HepG2 (cell line): Measurements from ENCODE around the gene ANGPTL5.

Source experiments
- EP300 ChIP-seq, 3 experiments: sonication (generic) in 1 of 3; formaldehyde crosslinking in 1 of 3; IDR thresholded peaks; 2 replicates each; pipeline versions ENCODE4 v1.5.1 to v1.6.1; 2011 to 2020; ENCODE audit warnings: low read depth in 2 of 3, low read length in 2 of 3, borderline replicate concordance in 1 of 3, improper control_type of control experiment in 1 of 3, mild to moderate bottlenecking in 1 of 3, missing genetic modification reagents in 1 of 3, moderate library complexity in 1 of 3
- GABPA ChIP-seq, 2 experiments: IDR thresholded peaks; 2 replicates each; pipeline ENCODE4 v1.6.1; 2011 to 2016; ENCODE audit warnings: low read depth in 2 of 2, low read length in 1 of 2, missing biosample characterization in 1 of 2, missing genetic modification characterization in 1 of 2
- MYC ChIP-seq: sonication (generic); formaldehyde crosslinking; IDR thresholded peaks from 2 replicates; pipeline ENCODE4 v1.9.0; 2021; ENCODE audit warnings: missing genetic modification reagents, borderline replicate concordance
- NFKB2 ChIP-seq: sonication (generic); formaldehyde crosslinking; IDR thresholded peaks from 2 replicates; pipeline ENCODE4 v1.4.0; 2020; ENCODE audit warnings: missing genetic modification reagents, borderline replicate concordance
- POLR2A ChIP-seq, 2 experiments: IDR thresholded peaks; 2 replicates each; pipeline ENCODE4 v1.6.1; 2011; ENCODE audit warnings: low read depth in 2 of 2, low read length in 2 of 2, mild to moderate bottlenecking in 1 of 2, moderate library complexity in 1 of 2; ENCODE audit not compliant: insufficient read depth in 1 of 2
- STAG1 ChIP-seq: sonication (generic); formaldehyde crosslinking; IDR thresholded peaks from 2 replicates; pipeline ENCODE4 v1.4.0; 2020; ENCODE audit warnings: missing genetic modification reagents
- TCF7L2 ChIP-seq: IDR thresholded peaks from 2 replicates; pipeline ENCODE4 v1.6.1; 2011; ENCODE audit warnings: mild to moderate bottlenecking, low read depth, low read length, moderate library complexity
- TF ChIP-seq, protein P1 (sequence below): sonication (generic); formaldehyde crosslinking; IDR thresholded peaks from 2 replicates; pipeline ENCODE4 v1.5.0; 2020; ENCODE audit warnings: mild to moderate bottlenecking, missing genetic modification reagents, moderate library complexity
- TF ChIP-seq, protein P2 (sequence below): sonication (generic); formaldehyde crosslinking; IDR thresholded peaks from 2 replicates; pipeline ENCODE4 v1.4.0; 2020; ENCODE audit warnings: missing genetic modification reagents
- TF ChIP-seq, protein P3 (sequence below): sonication (generic); formaldehyde crosslinking; IDR thresholded peaks from 2 replicates; pipeline ENCODE4 v1.4.0; 2020; ENCODE audit warnings: mild to moderate bottlenecking, missing genetic modification reagents
- TF ChIP-seq, protein P4 (sequence below): sonication (generic); formaldehyde crosslinking; conservative IDR thresholded peaks from 2 replicates; pipeline ENCODE4 v1.4.0; 2020; ENCODE audit warnings: missing genetic modification reagents
- TF ChIP-seq, protein P5 (sequence below): sonication (generic); formaldehyde crosslinking; IDR thresholded peaks from 2 replicates; pipeline ENCODE4 v1.4.0; 2020; ENCODE audit warnings: mild to moderate bottlenecking, missing genetic modification reagents
- TF ChIP-seq, protein P6 (sequence below): sonication (generic); formaldehyde crosslinking; IDR thresholded peaks from 2 replicates; pipeline ENCODE4 v1.4.0; 2020; ENCODE audit warnings: mild to moderate bottlenecking, missing genetic modification reagents, borderline replicate concordance
- TF ChIP-seq, protein P7 (sequence below): sonication (generic); formaldehyde crosslinking; IDR thresholded peaks from 2 replicates; pipeline ENCODE4 v1.5.1; 2020; ENCODE audit warnings: missing genetic modification reagents, mild to moderate bottlenecking, borderline replicate concordance

DNA sequence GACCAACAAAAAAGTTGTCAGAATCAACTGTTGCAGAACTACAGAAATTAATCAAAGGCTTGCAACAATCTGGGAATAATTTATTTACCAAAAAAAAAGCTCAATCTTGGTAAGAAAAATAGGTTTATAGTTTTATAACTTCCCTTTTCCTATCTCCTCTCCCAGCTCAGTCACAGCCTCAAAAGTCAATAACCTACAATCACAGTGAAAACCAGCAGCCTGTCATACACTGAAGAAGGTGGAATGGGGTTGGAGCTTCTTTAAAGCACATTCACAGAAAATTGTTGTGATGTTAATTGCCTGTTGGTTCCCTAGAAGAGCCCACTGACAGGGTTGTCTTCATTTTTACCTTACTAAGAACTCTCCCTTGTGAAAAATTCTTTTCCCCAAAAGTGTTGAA is 52.2 kb downstream of the ANGPTL5 start:
- TF ChIP-seq TCF7L2 (no peak), NFKB2 (CRISPR knock-in tag) (no peak), MYC (CRISPR knock-in tag) (no peak), GABPA (IDR thresholded peaks at IDR 0.05; ENCODE audit: low read depth, low read length) (no peak), GABPA (CRISPR knock-in tag; IDR thresholded peaks at IDR 0.05; ENCODE audit: low read depth) (no peak), POLR2A (IDR thresholded peaks at IDR 0.05; ENCODE audit: insufficient read depth in 1 of 2, low read depth in 2 of 2, low read length in 2 of 2) (no peak), STAG1 (CRISPR knock-in tag) (no peak), EP300 (IDR thresholded peaks at IDR 0.05; ENCODE audit: low read depth in 2 of 2, low read length in 2 of 2) (no peak), EP300 (CRISPR knock-in tag; IDR thresholded peaks at IDR 0.05; ENCODE audit: borderline replicate concordance) (no peak)
- TF ChIP-seq, protein P1, sequence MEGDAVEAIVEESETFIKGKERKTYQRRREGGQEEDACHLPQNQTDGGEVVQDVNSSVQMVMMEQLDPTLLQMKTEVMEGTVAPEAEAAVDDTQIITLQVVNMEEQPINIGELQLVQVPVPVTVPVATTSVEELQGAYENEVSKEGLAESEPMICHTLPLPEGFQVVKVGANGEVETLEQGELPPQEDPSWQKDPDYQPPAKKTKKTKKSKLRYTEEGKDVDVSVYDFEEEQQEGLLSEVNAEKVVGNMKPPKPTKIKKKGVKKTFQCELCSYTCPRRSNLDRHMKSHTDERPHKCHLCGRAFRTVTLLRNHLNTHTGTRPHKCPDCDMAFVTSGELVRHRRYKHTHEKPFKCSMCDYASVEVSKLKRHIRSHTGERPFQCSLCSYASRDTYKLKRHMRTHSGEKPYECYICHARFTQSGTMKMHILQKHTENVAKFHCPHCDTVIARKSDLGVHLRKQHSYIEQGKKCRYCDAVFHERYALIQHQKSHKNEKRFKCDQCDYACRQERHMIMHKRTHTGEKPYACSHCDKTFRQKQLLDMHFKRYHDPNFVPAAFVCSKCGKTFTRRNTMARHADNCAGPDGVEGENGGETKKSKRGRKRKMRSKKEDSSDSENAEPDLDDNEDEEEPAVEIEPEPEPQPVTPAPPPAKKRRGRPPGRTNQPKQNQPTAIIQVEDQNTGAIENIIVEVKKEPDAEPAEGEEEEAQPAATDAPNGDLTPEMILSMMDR = no peak
- TF ChIP-seq, protein P2, sequence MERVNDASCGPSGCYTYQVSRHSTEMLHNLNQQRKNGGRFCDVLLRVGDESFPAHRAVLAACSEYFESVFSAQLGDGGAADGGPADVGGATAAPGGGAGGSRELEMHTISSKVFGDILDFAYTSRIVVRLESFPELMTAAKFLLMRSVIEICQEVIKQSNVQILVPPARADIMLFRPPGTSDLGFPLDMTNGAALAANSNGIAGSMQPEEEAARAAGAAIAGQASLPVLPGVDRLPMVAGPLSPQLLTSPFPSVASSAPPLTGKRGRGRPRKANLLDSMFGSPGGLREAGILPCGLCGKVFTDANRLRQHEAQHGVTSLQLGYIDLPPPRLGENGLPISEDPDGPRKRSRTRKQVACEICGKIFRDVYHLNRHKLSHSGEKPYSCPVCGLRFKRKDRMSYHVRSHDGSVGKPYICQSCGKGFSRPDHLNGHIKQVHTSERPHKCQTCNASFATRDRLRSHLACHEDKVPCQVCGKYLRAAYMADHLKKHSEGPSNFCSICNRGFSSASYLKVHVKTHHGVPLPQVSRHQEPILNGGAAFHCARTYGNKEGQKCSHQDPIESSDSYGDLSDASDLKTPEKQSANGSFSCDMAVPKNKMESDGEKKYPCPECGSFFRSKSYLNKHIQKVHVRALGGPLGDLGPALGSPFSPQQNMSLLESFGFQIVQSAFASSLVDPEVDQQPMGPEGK = no peak
- TF ChIP-seq, protein P3, sequence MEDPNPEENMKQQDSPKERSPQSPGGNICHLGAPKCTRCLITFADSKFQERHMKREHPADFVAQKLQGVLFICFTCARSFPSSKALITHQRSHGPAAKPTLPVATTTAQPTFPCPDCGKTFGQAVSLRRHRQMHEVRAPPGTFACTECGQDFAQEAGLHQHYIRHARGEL (CRISPR knock-in tag) = no peak
- TF ChIP-seq, protein P4, sequence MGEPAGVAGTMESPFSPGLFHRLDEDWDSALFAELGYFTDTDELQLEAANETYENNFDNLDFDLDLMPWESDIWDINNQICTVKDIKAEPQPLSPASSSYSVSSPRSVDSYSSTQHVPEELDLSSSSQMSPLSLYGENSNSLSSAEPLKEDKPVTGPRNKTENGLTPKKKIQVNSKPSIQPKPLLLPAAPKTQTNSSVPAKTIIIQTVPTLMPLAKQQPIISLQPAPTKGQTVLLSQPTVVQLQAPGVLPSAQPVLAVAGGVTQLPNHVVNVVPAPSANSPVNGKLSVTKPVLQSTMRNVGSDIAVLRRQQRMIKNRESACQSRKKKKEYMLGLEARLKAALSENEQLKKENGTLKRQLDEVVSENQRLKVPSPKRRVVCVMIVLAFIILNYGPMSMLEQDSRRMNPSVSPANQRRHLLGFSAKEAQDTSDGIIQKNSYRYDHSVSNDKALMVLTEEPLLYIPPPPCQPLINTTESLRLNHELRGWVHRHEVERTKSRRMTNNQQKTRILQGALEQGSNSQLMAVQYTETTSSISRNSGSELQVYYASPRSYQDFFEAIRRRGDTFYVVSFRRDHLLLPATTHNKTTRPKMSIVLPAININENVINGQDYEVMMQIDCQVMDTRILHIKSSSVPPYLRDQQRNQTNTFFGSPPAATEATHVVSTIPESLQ (CRISPR knock-in tag) = no peak
- TF ChIP-seq, protein P5, sequence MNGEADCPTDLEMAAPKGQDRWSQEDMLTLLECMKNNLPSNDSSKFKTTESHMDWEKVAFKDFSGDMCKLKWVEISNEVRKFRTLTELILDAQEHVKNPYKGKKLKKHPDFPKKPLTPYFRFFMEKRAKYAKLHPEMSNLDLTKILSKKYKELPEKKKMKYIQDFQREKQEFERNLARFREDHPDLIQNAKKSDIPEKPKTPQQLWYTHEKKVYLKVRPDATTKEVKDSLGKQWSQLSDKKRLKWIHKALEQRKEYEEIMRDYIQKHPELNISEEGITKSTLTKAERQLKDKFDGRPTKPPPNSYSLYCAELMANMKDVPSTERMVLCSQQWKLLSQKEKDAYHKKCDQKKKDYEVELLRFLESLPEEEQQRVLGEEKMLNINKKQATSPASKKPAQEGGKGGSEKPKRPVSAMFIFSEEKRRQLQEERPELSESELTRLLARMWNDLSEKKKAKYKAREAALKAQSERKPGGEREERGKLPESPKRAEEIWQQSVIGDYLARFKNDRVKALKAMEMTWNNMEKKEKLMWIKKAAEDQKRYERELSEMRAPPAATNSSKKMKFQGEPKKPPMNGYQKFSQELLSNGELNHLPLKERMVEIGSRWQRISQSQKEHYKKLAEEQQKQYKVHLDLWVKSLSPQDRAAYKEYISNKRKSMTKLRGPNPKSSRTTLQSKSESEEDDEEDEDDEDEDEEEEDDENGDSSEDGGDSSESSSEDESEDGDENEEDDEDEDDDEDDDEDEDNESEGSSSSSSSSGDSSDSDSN (CRISPR knock-in tag) = no peak
- TF ChIP-seq, protein P6, sequence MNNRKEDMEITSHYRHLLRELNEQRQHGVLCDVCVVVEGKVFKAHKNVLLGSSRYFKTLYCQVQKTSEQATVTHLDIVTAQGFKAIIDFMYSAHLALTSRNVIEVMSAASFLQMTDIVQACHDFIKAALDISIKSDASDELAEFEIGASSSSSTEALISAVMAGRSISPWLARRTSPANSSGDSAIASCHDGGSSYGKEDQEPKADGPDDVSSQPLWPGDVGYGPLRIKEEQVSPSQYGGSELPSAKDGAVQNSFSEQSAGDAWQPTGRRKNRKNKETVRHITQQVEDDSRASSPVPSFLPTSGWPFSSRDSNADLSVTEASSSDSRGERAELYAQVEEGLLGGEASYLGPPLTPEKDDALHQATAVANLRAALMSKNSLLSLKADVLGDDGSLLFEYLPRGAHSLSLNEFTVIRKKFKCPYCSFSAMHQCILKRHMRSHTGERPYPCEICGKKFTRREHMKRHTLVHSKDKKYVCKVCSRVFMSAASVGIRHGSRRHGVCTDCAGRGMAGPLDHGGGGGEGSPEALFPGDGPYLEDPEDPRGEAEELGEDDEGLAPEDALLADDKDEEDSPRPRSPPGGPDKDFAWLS (CRISPR knock-in tag) = no peak
- TF ChIP-seq, protein P7, sequence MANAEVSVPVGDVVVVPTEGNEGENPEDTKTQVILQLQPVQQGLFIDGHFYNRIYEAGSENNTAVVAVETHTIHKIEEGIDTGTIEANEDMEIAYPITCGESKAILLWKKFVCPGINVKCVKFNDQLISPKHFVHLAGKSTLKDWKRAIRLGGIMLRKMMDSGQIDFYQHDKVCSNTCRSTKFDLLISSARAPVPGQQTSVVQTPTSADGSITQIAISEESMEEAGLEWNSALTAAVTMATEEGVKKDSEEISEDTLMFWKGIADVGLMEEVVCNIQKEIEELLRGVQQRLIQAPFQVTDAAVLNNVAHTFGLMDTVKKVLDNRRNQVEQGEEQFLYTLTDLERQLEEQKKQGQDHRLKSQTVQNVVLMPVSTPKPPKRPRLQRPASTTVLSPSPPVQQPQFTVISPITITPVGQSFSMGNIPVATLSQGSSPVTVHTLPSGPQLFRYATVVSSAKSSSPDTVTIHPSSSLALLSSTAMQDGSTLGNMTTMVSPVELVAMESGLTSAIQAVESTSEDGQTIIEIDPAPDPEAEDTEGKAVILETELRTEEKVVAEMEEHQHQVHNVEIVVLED (CRISPR knock-in tag) = no peak
